22Rv1 (cell line): Measurements from ENCODE around the gene SULT4A1.

Source experiments
- H3K27ac ChIP-seq: fragments of 450-650 bp; 2 replicates; pipeline ENCODE4 v1.5.1; 2017
- ZFX ChIP-seq: fragments of 450-650 bp; IDR thresholded peaks from 2 replicates; pipeline ENCODE4 v1.6.1; 2017; ENCODE audit warnings: antibody characterized with exemption, borderline replicate concordance
- TF ChIP-seq, protein P1 (sequence below): fragments of 450-650 bp; IDR thresholded peaks from 2 replicates; pipeline ENCODE4 v1.5.1; 2017; ENCODE audit warnings: mild to moderate bottlenecking

The SULT4A1 gene

GRCh38 chr22:43891360-43892182 is 29.3 kb upstream of the SULT4A1 start, which contains the start of gene PNPLA5:
TSS of gene PNPLA5 (minus strand) at chr22:43892013. CDS start at chr22:43891880, 133 bp downstream.
- H3K27ac ChIP-seq, result no peak within 1 kb of the TSS
- TF ChIP-seq ZFX, result no peak
- TF ChIP-seq, protein P1, sequence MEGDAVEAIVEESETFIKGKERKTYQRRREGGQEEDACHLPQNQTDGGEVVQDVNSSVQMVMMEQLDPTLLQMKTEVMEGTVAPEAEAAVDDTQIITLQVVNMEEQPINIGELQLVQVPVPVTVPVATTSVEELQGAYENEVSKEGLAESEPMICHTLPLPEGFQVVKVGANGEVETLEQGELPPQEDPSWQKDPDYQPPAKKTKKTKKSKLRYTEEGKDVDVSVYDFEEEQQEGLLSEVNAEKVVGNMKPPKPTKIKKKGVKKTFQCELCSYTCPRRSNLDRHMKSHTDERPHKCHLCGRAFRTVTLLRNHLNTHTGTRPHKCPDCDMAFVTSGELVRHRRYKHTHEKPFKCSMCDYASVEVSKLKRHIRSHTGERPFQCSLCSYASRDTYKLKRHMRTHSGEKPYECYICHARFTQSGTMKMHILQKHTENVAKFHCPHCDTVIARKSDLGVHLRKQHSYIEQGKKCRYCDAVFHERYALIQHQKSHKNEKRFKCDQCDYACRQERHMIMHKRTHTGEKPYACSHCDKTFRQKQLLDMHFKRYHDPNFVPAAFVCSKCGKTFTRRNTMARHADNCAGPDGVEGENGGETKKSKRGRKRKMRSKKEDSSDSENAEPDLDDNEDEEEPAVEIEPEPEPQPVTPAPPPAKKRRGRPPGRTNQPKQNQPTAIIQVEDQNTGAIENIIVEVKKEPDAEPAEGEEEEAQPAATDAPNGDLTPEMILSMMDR, result no peak

DNA sequence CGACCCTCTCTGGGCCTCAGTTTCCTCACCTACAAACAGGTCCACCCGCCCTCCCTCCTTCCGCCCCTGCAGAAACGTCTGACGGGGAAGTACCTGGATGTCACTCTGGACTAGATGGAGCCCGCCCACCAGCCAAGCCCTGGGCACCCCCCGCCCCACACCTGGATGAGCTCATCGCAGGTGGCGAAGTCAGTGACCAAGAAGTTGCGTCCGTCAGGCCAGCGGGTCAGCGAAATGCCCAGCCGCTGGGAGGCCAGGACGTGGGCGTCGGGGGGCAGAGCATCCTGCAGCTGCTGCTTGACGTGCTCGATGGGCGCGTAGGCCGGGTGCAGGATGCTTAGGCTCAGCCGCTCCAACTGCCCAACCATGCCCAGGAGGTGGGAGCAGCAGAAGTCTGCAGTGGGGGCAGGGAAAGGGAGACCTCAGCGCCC is 28.6 kb upstream of the SULT4A1 start:
- H3K27ac ChIP-seq, result no peak overlapping the region
- TF ChIP-seq, protein P1, result no peak
- TF ChIP-seq ZFX, result no peak

GRCh38 chr22:43889860-43890253 is 27.5 kb upstream of the SULT4A1 start:
- TF ChIP-seq, protein P1, result no peak
- no peak for TF ChIP-seq ZFX

GRCh38 chr22:43889201-43889859 is 27.0 kb upstream of the SULT4A1 start:
- H3K27ac ChIP-seq, result no peak overlapping the region
- no peak for TF ChIP-seq ZFX
- TF ChIP-seq, protein P1, result no peak

More at GRCh38 chr22:43889860-43890253, 27.5 kb upstream of the SULT4A1 start:
- no peak overlapping the region for H3K27ac ChIP-seq

DNA sequence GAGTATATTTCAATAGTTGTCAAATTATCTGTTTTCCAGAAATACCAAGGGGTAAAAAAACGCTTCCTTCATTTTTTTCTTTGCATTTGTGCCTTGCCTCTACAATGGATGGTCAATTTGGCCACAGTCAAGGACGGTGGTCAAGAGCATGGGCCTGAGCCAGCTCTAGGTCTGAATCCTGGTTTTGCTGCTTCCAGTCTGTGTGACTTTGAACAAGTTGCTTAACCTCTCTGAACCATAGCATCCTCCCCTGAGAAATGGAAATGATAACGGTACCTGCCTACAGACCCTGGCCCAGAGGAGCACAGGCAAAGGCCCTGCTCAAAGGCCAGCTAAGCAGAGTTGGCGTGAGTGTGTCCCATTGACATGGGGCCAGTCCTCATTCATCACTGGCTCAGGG is 26.4 kb upstream of the SULT4A1 start:
- H3K27ac ChIP-seq, result no peak overlapping the region
- TF ChIP-seq, protein P1, result no peak
- no peak for TF ChIP-seq ZFX

DNA sequence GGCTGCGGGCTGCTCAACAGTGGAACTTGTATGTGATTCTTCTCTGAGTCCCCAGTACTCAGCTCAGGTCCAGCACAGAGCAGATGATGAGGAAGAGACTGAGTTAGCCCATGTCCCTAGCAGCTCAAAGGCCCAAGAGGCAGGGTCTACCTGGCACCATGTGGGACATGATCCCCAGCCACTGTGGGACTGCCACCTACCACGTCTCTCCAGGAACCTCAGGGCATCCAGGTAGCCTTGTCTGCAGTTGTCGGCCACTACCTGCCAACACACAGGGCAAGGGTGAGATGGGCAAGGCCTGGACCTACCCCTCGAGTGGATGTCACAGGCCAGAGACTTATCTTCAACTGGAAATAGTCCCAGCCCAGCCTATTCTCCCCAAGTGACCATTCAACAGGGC is 25.1 kb upstream of the SULT4A1 start:
- no peak overlapping the region for H3K27ac ChIP-seq
- TF ChIP-seq ZFX, result no peak
- TF ChIP-seq, protein P1, result no peak

- H3K27ac ChIP-seq, result no peak overlapping the region
- no peak for TF ChIP-seq ZFX
- TF ChIP-seq, protein P1, result no peak
Measured at GRCh38 chr22:43886231-43886630, 23.9 kb upstream of the SULT4A1 start.
